Activated T-helper 2 cell treated with anti-CD3 and anti-CD28 coated beads, Interferon-gamma antibody, Interleukin-2, Interleukin-4, amounts not matched to agents 10 μg/mL and 5 μg/mL and 100 μg/mL, durations not matched to agents 14 hours and 24 hours and 36 hours (primary cell): ENCODE measurements around the gene FOXC1. TPM values are rescaled to one million over a fixed set of nuclear protein-coding genes. Genes with fewer than 3 reads are reported as not detected.

Source experiments
- DNase-seq: peaks from one replicate; pipeline ENCODE4 v3.0.0; 2021; ENCODE audit warnings: low spot score
- H3K27ac Mint-ChIP-seq: one replicate; pipeline ENCODE4 v1.8.0; 2021; ENCODE audit warnings: mixed read lengths
- H3K27me3 Mint-ChIP-seq: one replicate; pipeline ENCODE4 v1.8.0; 2021; ENCODE audit warnings: low read depth, mixed read lengths
- H3K36me3 Mint-ChIP-seq: one replicate; pipeline ENCODE4 v1.8.0; 2021; ENCODE audit warnings: low read depth, mixed read lengths
- H3K4me1 Mint-ChIP-seq: one replicate; pipeline ENCODE4 v1.8.0; 2021; ENCODE audit warnings: low read depth, mixed read lengths
- H3K4me3 Mint-ChIP-seq: one replicate; pipeline ENCODE4 v1.8.0; 2021; ENCODE audit warnings: low read depth, mild to moderate bottlenecking, moderate library complexity, mixed read lengths
- H3K9me3 Mint-ChIP-seq: one replicate; pipeline ENCODE4 v1.8.0; 2021; ENCODE audit warnings: mixed read lengths
- intact Hi-C: fragments of 100-400 bp; cut with micrococcal nuclease; formaldehyde crosslinking; loops from one replicate; pipeline ENCODE4 v1.15.1; 2023
- total RNA-seq: library from RNA; stranded (reverse); gene quantifications from 2 replicates; pipeline ENCODE4 v1.2.3, GENCODE V29; 2022

Gene FOXC1
- total RNA-seq, 1 donor from 2014 or later, result 0.07 TPM

DNA sequence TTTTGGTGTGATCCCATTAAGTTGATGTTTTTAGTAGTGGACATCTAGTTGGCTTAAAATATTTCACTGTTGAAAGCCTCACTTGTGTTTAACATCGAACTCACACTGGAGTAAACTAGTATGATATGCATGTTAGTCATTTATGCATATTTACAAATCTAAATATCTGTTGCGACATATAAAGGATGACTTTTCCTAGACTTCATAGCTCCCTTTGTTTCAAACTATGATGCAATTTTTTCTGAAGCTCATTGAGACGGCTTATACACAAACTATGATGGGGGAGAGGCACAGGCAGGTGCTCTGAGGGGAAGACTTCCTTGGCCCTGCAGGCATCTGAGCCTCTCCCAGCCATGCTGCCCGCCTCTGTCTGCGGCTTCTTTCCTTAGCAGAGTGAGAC is 11.8 kb upstream of the FOXC1 start:
- intact Hi-C loops, result loop anchor here (2.0 kb wide), 3 partner anchors 599 to 851 kb away; no protein-coding TSS in a partner anchor
- DNase-seq, result no peak
- Mint-ChIP-seq H3K27ac (no peak overlapping the region), H3K27me3 (peaks cover 65% of the 10 kb centered on the region), H3K36me3 (no peaks in the 10 kb centered on the region), H3K9me3 (no peaks in the 10 kb centered on the region), H3K4me3 (no peak overlapping the region), H3K4me1 (no peaks in the 10 kb centered on the region)

DNA sequence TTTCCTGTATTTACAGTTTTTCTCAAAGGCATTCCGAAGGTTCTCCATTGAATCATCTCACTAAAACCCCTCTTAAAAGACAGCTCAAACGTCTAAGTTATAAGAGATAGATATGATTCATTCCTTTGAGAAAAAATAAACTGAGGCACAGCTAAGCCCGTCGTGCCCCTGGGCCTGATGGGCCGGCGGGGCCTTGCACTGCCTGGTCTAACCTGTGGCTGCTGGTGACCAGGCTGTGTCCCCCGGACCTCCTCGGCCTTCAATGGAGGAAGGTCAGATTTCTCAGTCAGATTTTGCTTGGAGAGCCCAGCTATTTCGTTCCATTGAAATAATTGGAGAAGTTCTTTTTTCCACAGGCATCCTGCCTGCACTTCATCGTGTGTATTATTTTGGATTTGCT is 11.3 kb upstream of the FOXC1 start:
- peaks cover 70% of the 10 kb centered on the region for H3K27me3 Mint-ChIP-seq
- intact Hi-C loops, result no loop called here
- no peak for DNase-seq
- H3K4me1 Mint-ChIP-seq, result no peaks in the 10 kb centered on the region
- no peaks in the 10 kb centered on the region for H3K9me3 Mint-ChIP-seq
- no peaks in the 10 kb centered on the region for H3K36me3 Mint-ChIP-seq
- no peak overlapping the region for H3K4me3 Mint-ChIP-seq
- H3K27ac Mint-ChIP-seq, result no peak overlapping the region

DNA sequence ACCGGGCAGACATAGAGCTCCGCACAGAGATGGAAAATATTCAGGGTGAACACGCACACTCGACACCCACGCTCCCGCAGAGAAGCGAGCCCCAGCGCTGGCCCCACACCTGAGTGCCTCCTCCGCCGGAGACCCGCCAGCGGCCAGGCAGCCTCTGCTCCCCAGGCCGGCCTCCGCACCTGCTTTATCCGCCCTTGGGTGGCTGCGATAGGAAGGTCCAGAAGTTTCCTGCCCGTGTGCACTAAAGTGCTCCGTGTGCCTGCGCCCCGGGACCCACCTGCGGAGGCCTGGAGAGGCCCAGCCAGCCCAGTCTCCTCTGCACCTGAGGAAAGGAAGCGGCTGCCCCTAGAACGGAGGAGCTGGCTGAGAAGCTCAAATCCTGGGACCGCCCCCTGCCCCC is 10.8 kb upstream of the FOXC1 start:
- intact Hi-C loops, result no loop called here

DNA sequence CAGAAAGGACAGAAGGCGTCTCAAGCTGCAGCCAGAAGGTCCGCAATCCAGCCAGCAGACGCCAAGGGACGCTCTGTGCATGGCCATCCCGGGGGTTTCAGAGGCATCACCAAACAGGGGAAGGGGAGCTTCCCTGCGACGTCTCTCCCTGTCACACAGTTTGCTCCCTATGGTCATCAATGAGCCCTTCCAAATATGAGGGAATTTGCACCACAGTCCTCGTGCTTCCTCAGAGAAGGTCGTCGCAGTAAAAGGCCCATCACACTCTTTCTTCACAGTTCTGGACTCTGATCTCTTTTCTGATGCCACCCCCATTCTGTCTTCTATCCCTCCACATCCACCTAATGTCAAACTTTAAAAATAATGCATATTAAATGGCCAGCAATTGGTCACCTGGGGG is 10.2 kb upstream of the FOXC1 start:
- Mint-ChIP-seq H3K4me3 (no peak overlapping the region), H3K9me3 (no peaks in the 10 kb centered on the region), H3K4me1 (no peaks in the 10 kb centered on the region), H3K36me3 (no peaks in the 10 kb centered on the region), H3K27ac (no peak overlapping the region), H3K27me3 (peaks cover 75% of the 10 kb centered on the region)
- DNase-seq, result no peak
- intact Hi-C loops, result no loop called here

More for the DNA sequence above, 10.8 kb upstream of the FOXC1 start:
- H3K4me1 Mint-ChIP-seq, result no peaks in the 10 kb centered on the region
- DNase-seq, result no peak
- no peaks in the 10 kb centered on the region for H3K9me3 Mint-ChIP-seq
- no peak overlapping the region for H3K4me3 Mint-ChIP-seq
- H3K27me3 Mint-ChIP-seq, result peaks cover 73% of the 10 kb centered on the region
- H3K27ac Mint-ChIP-seq, result no peak overlapping the region
- no peaks in the 10 kb centered on the region for H3K36me3 Mint-ChIP-seq

DNA sequence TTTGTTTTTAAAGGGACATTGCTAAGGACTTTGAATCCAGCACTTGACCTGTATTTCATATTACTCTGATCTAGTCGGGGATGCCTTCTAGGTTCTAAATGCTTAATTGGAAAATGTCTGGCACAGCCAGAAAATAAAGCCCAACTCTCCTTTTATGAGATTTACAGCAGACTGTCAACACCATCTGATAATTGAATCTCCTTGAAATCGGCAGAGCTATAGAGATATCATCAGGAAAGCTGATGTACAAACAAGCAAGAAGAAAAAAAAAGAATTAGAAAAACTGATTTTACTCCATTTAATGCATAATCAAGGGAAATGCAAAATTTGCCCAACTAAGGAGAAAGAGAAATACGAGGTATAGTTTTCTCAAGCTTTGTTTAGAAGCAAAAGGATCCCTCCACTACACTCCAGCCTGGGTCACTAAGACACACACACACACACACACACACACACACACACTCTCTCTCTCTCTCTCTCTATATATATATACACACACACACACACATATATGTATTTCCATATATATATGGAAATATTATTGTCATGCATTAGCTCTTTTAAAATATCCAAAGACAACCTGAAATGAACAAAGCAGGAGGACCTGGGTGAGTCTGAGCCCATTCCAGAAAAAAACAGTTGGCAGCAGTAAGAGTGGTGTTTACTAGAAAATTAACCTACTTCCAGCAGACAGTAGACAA is 9.5 kb upstream of the FOXC1 start:
- H3K9me3 Mint-ChIP-seq, result no peaks in the 10 kb centered on the region
- H3K27me3 Mint-ChIP-seq, result peaks cover 75% of the 10 kb centered on the region
- H3K4me3 Mint-ChIP-seq, result no peak overlapping the region
- intact Hi-C loops, result loop anchor here (10.0 kb wide), 1 partner anchor 1155 kb away; the partner anchor contains the start of gene MYLK4
- no peak overlapping the region for H3K27ac Mint-ChIP-seq
- no peaks in the 10 kb centered on the region for H3K4me1 Mint-ChIP-seq
- no peak for DNase-seq
- no peaks in the 10 kb centered on the region for H3K36me3 Mint-ChIP-seq

DNA sequence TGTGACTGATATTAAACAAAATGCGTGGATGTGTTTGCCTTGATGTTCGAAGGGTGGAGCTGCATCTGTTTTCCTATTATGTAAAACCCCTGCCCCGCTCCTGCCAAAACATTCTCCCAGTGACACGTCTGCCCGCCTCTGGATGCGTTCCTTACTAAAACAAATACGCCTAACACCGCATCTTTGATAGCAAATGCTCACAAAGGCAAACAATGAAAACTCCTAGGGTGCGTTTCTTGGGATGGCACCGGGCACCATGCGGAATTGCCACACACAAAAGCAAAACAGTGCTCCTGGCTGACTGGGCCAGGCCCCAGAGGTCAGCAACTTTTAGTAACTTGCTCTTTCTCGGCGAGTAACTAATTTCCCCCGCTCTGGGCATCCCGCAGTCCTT is 9.0 kb upstream of the FOXC1 start:
- Mint-ChIP-seq H3K27me3 (peaks cover 79% of the 10 kb centered on the region), H3K27ac (no peak overlapping the region), H3K4me1 (peaks cover 2% of the 10 kb centered on the region), H3K36me3 (no peaks in the 10 kb centered on the region), H3K4me3 (no peak overlapping the region), H3K9me3 (no peaks in the 10 kb centered on the region)
- intact Hi-C loops, result loop anchor here (10.0 kb wide), 1 partner anchor 1154 kb away; the partner anchor contains the start of gene MYLK4
- no peak for DNase-seq

DNA sequence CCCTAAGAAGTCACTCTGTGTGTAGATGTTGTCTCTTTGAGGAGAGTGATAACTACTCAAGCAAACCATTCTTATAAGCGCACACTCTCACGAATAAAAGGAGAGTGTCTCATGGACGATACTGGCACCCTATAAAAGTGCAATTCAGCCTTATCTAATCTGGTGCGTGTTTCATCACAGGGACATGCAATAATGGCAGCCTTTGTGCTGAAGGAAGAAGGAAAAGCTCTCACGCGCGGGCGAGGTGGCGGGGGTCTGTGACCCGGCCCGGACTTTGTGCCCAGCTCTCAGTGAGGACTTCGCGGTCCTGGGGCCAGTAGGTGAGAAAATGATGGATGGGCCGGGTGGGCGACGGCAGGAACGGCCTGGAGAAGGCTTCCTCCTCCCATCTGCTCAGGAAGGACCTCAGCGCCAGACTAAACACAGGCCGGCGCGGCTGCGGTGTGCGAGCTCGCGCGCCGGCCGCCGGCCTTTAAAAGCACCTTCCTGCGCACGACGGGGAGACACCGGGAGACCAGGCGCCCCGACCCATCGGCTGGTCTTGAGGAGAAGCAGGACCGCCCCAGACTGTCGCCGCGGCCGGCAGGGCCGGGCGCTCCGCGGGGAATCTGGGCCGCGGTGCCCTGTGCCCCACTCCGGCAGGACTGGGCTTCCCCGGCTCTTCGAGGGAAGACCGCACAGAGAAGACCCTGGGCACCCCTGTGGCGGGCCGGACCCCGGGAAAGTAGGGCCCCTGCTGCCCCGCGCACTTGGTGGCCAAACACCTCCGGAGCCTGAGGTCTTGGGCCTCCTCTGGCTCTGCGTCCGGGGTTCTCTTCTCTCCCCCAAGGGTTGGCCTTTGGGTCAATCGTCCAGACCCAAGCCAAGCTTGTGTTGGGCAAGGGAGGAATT is 8.3 kb upstream of the FOXC1 start:
- H3K36me3 Mint-ChIP-seq, result no peaks in the 10 kb centered on the region
- H3K4me3 Mint-ChIP-seq, result no peak overlapping the region
- H3K9me3 Mint-ChIP-seq, result no peaks in the 10 kb centered on the region
- peaks cover 80% of the 10 kb centered on the region for H3K27me3 Mint-ChIP-seq
- no peak overlapping the region for H3K27ac Mint-ChIP-seq
- peaks cover 2% of the 10 kb centered on the region for H3K4me1 Mint-ChIP-seq
- DNase-seq, result no peak
- intact Hi-C loops, result loop anchor here (10.0 kb wide), 1 partner anchor 1153 kb away; the partner anchor contains the start of gene MYLK4

DNA sequence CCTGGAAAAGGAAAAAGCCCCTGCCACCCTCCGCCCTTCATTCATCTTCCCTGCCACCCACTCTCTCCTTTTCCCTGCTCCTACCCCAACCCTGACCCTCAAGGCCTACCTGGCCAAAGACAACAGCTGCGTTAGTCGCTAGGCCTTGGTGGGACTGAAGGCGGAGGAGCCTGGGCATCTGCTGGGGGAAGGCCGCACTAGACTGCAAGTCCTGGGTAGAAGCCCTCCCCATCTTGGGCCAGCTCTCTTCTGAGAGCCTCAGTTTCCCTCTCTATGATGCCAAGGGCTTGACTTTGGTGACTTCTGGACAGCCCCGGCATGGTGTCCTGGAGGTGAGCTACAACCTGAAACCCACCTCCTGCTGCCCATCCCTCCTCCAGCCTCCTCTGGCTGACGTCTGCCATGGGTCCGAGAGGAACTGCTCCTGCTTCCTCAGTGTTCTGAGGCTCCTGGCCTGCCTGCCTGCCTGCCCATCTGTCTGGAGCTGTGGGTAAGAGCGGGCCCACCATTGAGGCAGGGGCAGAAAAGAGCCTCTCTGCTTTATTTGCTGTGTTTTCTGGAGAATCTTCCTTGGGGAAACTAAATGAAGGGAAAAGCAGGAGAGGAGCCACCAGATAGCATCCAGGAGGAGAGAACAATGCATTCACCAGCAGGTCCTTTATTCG is 7.5 kb upstream of the FOXC1 start:
- H3K4me3 Mint-ChIP-seq, result no peak overlapping the region
- peaks cover 4% of the 10 kb centered on the region for H3K4me1 Mint-ChIP-seq
- H3K27me3 Mint-ChIP-seq, result peaks cover 80% of the 10 kb centered on the region
- no peaks in the 10 kb centered on the region for H3K36me3 Mint-ChIP-seq
- H3K9me3 Mint-ChIP-seq, result no peaks in the 10 kb centered on the region
- no peak for DNase-seq
- intact Hi-C loops, result loop anchor here (10.0 kb wide), 1 partner anchor 1153 kb away; the partner anchor contains the start of gene MYLK4
- H3K27ac Mint-ChIP-seq, result no peak overlapping the region

DNA sequence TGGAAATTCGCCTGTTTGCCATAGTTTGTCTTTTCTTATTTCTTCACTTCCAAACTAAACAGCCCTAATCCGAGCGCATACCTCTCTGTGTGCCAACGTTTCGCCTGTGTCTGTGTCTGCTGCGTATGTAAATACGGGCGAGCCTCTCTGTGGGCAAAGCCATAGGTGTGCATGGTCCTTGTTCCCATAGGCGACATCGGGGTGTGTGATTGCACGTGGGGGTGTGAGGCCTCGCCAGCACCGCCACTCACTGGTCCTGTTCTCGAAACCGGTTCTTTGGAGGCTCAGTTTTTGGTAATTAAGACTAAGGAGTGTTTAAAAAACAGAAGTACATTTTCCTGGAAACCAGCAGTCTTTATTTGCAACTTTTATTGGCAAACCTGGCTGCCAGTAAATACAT is 6.0 kb upstream of the FOXC1 start:
- DNase-seq, result no peak
- Mint-ChIP-seq H3K27ac (no peak overlapping the region), H3K4me3 (no peak overlapping the region), H3K36me3 (no peaks in the 10 kb centered on the region), H3K27me3 (peaks cover 80% of the 10 kb centered on the region), H3K4me1 (peaks cover 10% of the 10 kb centered on the region), H3K9me3 (no peaks in the 10 kb centered on the region)
- intact Hi-C loops, result loop anchor here (1.0 to 10.0 kb wide), 5 partner anchors 501 to 1151 kb away; partner anchors contain the start of gene MYLK4

DNA sequence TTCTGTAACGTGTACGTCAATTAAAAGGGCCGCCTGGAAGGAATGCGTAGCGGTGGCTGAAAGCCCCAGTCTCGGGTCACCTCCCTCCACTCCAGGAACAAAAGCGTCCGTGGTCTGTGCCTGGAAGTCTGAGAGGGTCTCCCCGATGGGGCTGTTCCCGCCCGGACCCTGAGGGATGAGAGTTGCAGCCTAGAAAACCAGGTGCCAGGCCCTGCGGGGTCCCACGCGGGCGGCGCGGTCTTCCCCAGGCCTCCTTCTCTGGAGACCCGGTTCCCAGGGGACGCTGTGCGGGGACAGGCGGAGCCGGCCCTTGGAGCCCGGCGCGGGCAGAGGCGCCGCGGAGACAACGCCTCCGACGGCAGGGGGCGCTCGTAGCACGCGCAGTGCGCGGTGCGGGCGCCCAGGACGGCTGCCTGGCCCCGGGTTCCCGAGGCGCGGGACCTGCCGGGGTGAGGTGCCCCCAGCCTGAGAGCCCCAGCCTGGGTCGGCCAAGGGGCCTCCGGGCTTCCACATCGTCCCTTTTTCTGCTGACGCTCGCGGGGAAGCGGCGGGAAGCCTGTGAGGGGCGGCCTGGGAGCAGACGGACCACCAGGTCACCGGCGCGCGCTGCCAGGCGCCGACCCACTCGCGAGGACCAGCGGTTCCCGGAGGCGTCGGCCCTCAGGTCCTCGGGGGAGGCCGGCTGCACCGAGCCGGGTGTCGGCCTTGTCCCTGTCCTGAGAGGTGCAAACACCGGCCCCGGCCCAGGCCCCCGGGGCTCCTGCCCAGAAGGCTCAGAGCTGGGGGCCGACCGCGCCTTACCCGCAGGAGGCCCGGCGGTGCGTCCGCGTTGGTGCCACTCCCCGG is 5.3 kb upstream of the FOXC1 start:
- Mint-ChIP-seq H3K27ac (no peak overlapping the region), H3K27me3 (peaks cover 82% of the 10 kb centered on the region), H3K4me3 (no peak overlapping the region), H3K9me3 (no peaks in the 10 kb centered on the region), H3K4me1 (peaks cover 10% of the 10 kb centered on the region), H3K36me3 (no peaks in the 10 kb centered on the region)
- intact Hi-C loops, result loop anchor here (1.0 to 10.0 kb wide), 5 partner anchors 292 to 1150 kb away; partner anchors contain the start of genes FOXQ1 and MYLK4
- peak; percentile 40 for DNase-seq

DNA sequence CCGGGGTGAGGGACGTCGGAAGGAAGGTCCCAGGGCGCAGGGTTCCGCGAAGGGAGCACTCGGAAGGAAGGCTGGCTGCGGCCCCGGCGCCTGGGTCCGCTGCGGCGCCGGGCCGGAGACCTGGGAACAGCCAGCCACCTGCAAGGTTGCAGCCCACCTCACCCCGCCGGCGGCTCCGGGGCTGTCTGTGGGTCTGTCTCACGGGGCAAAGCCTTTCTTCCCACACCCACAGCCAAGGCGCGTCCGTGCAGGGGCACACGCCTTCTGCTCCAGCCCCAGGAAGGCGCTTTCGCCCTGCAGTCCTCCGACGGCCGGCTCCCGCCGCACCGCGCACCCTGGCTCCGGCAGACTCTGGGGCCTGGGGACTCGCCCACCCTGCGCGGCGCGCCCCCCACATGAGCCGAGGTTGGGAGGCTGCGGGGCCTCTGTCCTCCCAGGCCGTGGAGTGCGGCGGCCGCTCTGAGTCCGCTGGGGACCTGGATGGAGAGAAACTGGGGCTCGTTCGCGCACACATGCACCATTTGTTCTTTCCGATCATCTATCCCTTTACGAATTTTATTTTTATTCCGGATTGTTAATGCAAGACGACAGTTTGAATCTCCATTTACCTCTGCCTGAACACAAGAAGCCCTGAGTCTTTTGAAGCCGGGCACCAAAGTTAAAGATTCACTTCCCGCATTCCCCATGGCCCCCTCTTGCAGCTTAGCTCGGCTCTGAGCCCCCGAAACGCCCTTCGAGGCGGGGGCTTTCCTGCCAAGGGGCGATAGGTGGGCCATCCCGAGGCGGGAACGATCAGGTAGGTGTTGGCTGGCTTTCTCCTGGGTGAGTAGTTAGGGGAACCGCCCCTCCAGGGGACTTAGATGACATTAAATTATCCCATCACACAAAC is 4.5 kb upstream of the FOXC1 start:
- H3K36me3 Mint-ChIP-seq, result no peaks in the 10 kb centered on the region
- peak overlapping the region; percentile 18 for H3K27ac Mint-ChIP-seq
- intact Hi-C loops, result loop anchor here (2.0 to 10.0 kb wide), 4 partner anchors 293 to 1150 kb away; partner anchors contain the start of genes FOXQ1 and MYLK4
- peaks cover 10% of the 10 kb centered on the region for H3K4me1 Mint-ChIP-seq
- no peak overlapping the region for H3K4me3 Mint-ChIP-seq
- peaks cover 73% of the 10 kb centered on the region for H3K27me3 Mint-ChIP-seq
- DNase-seq, result no peak
- H3K9me3 Mint-ChIP-seq, result no peaks in the 10 kb centered on the region
